Erythroblast (primary cell): ENCODE measurements around the gene PSMD6.

Source experiments
- GATA1 ChIP-seq: IDR thresholded peaks from 2 replicates; pipeline ENCODE4 v1.6.1; 2011; ENCODE audit warnings: low read depth, mild to moderate bottlenecking, control low read depth, low read length, moderate library complexity
- POLR2A ChIP-seq: IDR thresholded peaks from 2 replicates; pipeline ENCODE4 v1.6.1; 2011; ENCODE audit warnings: mild to moderate bottlenecking, low read length

DNA sequence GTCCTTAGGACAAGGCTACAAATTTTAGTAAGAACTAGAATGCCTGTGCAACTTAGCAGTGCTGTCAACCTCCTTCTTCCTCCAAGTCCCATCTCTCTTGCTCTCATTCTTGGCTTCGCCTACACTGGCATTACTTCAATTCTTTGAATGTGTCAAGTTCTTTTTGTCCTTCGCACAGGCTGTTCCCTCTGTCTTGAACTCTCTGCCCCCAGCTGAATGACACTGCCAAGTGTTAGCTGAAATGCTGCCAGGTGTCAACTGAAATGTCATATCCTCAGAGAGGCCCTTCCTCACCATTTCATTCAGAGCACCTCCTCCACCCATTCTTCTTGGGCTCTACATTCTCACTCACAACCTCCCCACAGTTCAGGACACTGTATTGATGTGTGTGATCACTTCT is 48.8 kb upstream of the PSMD6 start:
- TF ChIP-seq POLR2A (no peak), GATA1 (no peak)
